ENCODE data around the gene CHST14.

The CHST14 gene

GRCh38 chr15:40495516-40495915 is 24.7 kb downstream of the CHST14 start:
- DNase-seq, result no peak

GRCh38 chr15:40498418-40498817 is 27.6 kb downstream of the CHST14 start:
- no peak for DNase-seq

GRCh38 chr15:40498891-40499290 is 28.1 kb downstream of the CHST14 start:
- no peak for DNase-seq

- DNase-seq, result no peak
These were observed 29.1 kb downstream of the CHST14 start for GRCh38 chr15:40499931-40500330.

GRCh38 chr15:40500568-40501330 is 30.0 kb downstream of the CHST14 start:
- no peak for DNase-seq

GRCh38 chr15:40501487-40501886 is 30.7 kb downstream of the CHST14 start:
- no peak for DNase-seq

GRCh38 chr15:40506964-40507571 is 36.3 kb downstream of the CHST14 start:
- DNase-seq, result peak; percentile 34

- no peak for DNase-seq
These were observed 37.4 kb downstream of the CHST14 start for GRCh38 chr15:40508216-40508615.

- DNase-seq, result no peak
These were observed 39.4 kb downstream of the CHST14 start for GRCh38 chr15:40510201-40510600.

- no peak for DNase-seq
These were observed 40.3 kb downstream of the CHST14 start for GRCh38 chr15:40511093-40511471.

GRCh38 chr15:40511472-40512133 is 40.8 kb downstream of the CHST14 start:
- no peak for DNase-seq

GRCh38 chr15:40512440-40512839 is 41.7 kb downstream of the CHST14 start:
- DNase-seq, result no peak

- no peak for DNase-seq
These were observed 42.8 kb downstream of the CHST14 start for GRCh38 chr15:40513609-40514008.

- no peak for DNase-seq
These were observed 45.5 kb downstream of the CHST14 start for GRCh38 chr15:40516322-40516721.
